OCI-LY1 (cell line): ENCODE data around the gene SLC12A3.

ENCODE experiments used
- H2AFZ ChIP-seq: fragments of 200-600 bp; sonication (generic), shearing (Covaris generic); 2 replicates; pipeline ENCODE4 v1.6.0; 2014; ENCODE audit warnings: antibody characterized with exemption, mild to moderate bottlenecking, low read length
- H3F3A ChIP-seq: fragments of 200-600 bp; sonication (generic), shearing (Covaris generic); 2 replicates; pipeline ENCODE4 v1.6.0; 2014; ENCODE audit warnings: mild to moderate bottlenecking, antibody characterized with exemption, low read length, moderate library complexity; ENCODE audit not compliant: insufficient read depth
- H3K27ac ChIP-seq: fragments of 200-600 bp; sonication (generic); 2 replicates; pipeline ENCODE4 v1.5.1; 2014; ENCODE audit warnings: low read length, mixed run types, mild to moderate bottlenecking, low read depth; ENCODE audit not compliant: poor library complexity, severe bottlenecking
- H3K27me3 ChIP-seq: fragments of 200-600 bp; sonication (generic); 2 replicates; pipeline ENCODE4 v1.6.0; 2014; ENCODE audit warnings: antibody characterized with exemption, mild to moderate bottlenecking, low read length, moderate library complexity; ENCODE audit not compliant: insufficient read depth
- H3K36me3 ChIP-seq: fragments of 200-600 bp; sonication (generic); 2 replicates; pipeline ENCODE4 v1.6.1; 2014; ENCODE audit warnings: mild to moderate bottlenecking, antibody characterized with exemption, low read length, moderate library complexity, mixed read lengths; ENCODE audit not compliant: insufficient read depth
- H3K4me1 ChIP-seq: fragments of 200-600 bp; sonication (generic); 2 replicates; pipeline ENCODE4 v1.5.1; 2014; ENCODE audit warnings: mild to moderate bottlenecking, low read length, moderate library complexity; ENCODE audit not compliant: insufficient read depth, severe bottlenecking
- H3K4me2 ChIP-seq: fragments of 200-600 bp; sonication (generic), shearing (Covaris generic); 2 replicates; pipeline ENCODE4 v1.6.1; 2014; ENCODE audit warnings: low read length
- H3K4me3 ChIP-seq: fragments of 200-600 bp; sonication (generic); 2 replicates; pipeline ENCODE4 v1.5.1; 2014; ENCODE audit warnings: low read length, low read depth, mild to moderate bottlenecking, mixed read lengths; ENCODE audit not compliant: poor library complexity, severe bottlenecking
- H3K79me2 ChIP-seq: fragments of 200-600 bp; shearing (Covaris generic); 2 replicates; pipeline ENCODE4 v1.6.1; 2016; ENCODE audit warnings: mixed run types, low read length, mixed read lengths; ENCODE audit not compliant: insufficient read depth
- H3K9ac ChIP-seq: fragments of 200-600 bp; sonication (generic), shearing (Covaris generic); 2 replicates; pipeline ENCODE4 v1.6.1; 2014; ENCODE audit warnings: mild to moderate bottlenecking, low read length, mixed read lengths
- H3K9me2 ChIP-seq: fragments of 200-600 bp; sonication (generic), shearing (Covaris generic); 2 replicates; pipeline ENCODE4 v1.6.1; 2014; ENCODE audit warnings: low read depth, mild to moderate bottlenecking, low read length, mixed read lengths
- H3K9me3 ChIP-seq: fragments of 200-600 bp; shearing (Covaris generic); 2 replicates; pipeline ENCODE4 v1.6.1; 2014; ENCODE audit warnings: low read length, mixed read lengths
- H4K20me1 ChIP-seq: fragments of 200-600 bp; sonication (generic), shearing (Covaris generic); 2 replicates; pipeline ENCODE4 v1.6.0; 2016; ENCODE audit warnings: mild to moderate bottlenecking, low read length; ENCODE audit not compliant: insufficient read depth
- EZH2 ChIP-seq: fragments of 200-600 bp; sonication (generic), shearing (Covaris generic); IDR thresholded peaks from 2 replicates; pipeline ENCODE4 v1.8.0; 2017; ENCODE audit warnings: borderline replicate concordance, mixed run types, mild to moderate bottlenecking, antibody characterized with exemption, low read length, moderate library complexity, mixed read lengths
- TF ChIP-seq, protein P1 (sequence below): fragments of 200-600 bp; sonication (generic), shearing (Covaris generic); IDR thresholded peaks from 2 replicates; pipeline ENCODE4 v1.5.1; 2017; ENCODE audit warnings: mild to moderate bottlenecking, antibody characterized with exemption, low read length, moderate library complexity, mixed read lengths

The SLC12A3 gene

DNA sequence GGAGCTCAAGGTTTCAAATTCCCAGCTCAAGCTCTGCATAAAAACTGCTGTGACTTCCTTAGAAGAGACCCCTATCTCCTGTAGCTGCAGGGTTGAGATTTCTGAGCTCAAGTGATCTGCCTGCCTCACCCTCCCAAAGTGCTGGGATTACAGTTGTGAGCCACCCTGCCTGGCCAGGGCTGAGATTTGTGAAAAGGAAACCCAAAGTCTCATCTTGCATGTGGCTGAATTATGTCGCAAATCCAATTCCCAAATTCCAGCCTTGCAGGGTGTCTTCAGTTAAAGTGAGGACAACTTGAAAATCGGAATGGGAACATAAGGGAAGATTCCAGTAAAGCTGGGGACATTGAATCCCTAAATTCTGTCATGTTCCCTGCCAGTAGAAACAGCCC is 82.6 kb downstream of the SLC12A3 start:
- Histone ChIP-seq H3K27me3 (no peaks in the 10 kb centered on the region), H3K36me3 (peaks cover 29% of the 10 kb centered on the region), H3K9ac (no peak overlapping the region), H3K27ac (no peak overlapping the region), H4K20me1 (no peaks in the 10 kb centered on the region), H3K4me2 (no peak overlapping the region), H3K79me2 (no peaks in the 10 kb centered on the region), H3K9me3 (no peaks in the 10 kb centered on the region), H2AFZ (no peak overlapping the region), H3K4me3 (no peak overlapping the region), H3K4me1 (peaks cover 16% of the 10 kb centered on the region), H3F3A (no peaks in the 10 kb centered on the region), H3K9me2 (no peaks in the 10 kb centered on the region)
- TF ChIP-seq, protein P1, sequence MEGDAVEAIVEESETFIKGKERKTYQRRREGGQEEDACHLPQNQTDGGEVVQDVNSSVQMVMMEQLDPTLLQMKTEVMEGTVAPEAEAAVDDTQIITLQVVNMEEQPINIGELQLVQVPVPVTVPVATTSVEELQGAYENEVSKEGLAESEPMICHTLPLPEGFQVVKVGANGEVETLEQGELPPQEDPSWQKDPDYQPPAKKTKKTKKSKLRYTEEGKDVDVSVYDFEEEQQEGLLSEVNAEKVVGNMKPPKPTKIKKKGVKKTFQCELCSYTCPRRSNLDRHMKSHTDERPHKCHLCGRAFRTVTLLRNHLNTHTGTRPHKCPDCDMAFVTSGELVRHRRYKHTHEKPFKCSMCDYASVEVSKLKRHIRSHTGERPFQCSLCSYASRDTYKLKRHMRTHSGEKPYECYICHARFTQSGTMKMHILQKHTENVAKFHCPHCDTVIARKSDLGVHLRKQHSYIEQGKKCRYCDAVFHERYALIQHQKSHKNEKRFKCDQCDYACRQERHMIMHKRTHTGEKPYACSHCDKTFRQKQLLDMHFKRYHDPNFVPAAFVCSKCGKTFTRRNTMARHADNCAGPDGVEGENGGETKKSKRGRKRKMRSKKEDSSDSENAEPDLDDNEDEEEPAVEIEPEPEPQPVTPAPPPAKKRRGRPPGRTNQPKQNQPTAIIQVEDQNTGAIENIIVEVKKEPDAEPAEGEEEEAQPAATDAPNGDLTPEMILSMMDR, result no peak
- TF ChIP-seq EZH2, result no peak

DNA sequence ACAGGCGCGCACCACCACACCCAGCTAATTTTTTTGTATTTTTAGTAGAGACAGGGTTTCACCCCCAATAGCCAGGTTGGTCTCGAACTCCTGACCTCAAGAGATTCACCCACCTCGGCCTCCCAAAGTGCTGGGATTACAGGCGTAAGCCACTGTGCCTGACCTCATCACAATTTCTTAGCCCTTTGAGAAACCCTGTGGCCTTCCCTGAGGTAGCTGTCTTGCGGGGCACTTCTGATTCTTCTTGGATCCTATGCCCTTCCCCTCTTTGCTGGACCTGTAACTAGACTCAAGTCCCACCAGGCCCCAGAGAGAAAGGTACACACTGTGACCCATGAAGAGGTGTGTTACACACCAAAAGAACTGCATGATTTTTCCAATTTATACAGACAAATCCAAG is 83.2 kb downstream of the SLC12A3 start:
- H3K4me2 ChIP-seq, result no peak overlapping the region
- H3K27me3 ChIP-seq, result no peaks in the 10 kb centered on the region
- H3K4me1 ChIP-seq, result peaks cover 16% of the 10 kb centered on the region
- H3K27ac ChIP-seq, result no peak overlapping the region
- no peaks in the 10 kb centered on the region for H3F3A ChIP-seq
- no peaks in the 10 kb centered on the region for H4K20me1 ChIP-seq
- H3K4me3 ChIP-seq, result no peak overlapping the region
- no peak overlapping the region for H3K9ac ChIP-seq
- TF ChIP-seq, protein P1, result no peak
- TF ChIP-seq EZH2, result no peak
- peaks cover 23% of the 10 kb centered on the region for H3K36me3 ChIP-seq
- H3K79me2 ChIP-seq, result no peaks in the 10 kb centered on the region
- no peak overlapping the region for H2AFZ ChIP-seq
- no peaks in the 10 kb centered on the region for H3K9me3 ChIP-seq
- H3K9me2 ChIP-seq, result no peaks in the 10 kb centered on the region

DNA sequence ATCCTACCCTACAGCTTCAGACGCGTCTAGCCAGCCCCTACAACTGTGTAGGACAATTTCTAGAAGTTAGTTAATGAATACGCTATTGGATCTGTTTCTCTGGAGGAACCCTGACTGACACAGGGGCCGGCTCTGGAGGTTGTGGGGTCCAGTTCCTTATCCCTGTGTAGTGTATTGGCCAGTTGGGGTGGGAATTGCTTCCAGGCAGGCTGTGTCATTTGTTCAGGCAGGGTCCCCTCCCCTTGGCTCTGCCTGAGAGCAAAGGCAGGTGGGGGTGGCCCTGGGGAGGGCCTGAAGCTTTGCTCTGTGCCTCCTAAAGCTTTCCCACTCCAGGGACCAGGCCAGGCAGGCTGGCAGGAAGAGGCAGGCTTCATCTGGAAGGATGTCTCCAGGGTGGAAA is 85.0 kb downstream of the SLC12A3 start:
- Histone ChIP-seq H3K27ac (no peak overlapping the region), H3K79me2 (no peaks in the 10 kb centered on the region), H3K27me3 (no peaks in the 10 kb centered on the region), H3K9ac (no peak overlapping the region), H3K36me3 (peaks cover 5% of the 10 kb centered on the region), H3K4me2 (no peak overlapping the region), H3K4me3 (no peak overlapping the region), H3K9me3 (no peaks in the 10 kb centered on the region), H3K4me1 (peaks cover 16% of the 10 kb centered on the region), H2AFZ (no peak overlapping the region), H4K20me1 (no peaks in the 10 kb centered on the region), H3F3A (no peaks in the 10 kb centered on the region), H3K9me2 (no peaks in the 10 kb centered on the region)
- no peak for TF ChIP-seq EZH2
- TF ChIP-seq, protein P1, result no peak
